Measurements from ENCODE around the gene OARD1. TPM values are rescaled to one million over a fixed set of nuclear protein-coding genes. Genes with fewer than 3 reads are reported as not detected.

OARD1 gene
- total RNA-seq, 1 donor from 2014 or later, result 30.7 TPM

- intact Hi-C loops (cut with micrococcal nuclease), result no loop called here
- no peak for TF ChIP-seq CTCF (IDR thresholded peaks at IDR 0.05)
- CTCF ChIA-PET, result interaction anchor here (1.5 kb wide), 1 partner anchor 35 kb away, joined by 3 read pairs; no protein-coding TSS in a partner anchor
- ATAC-seq (ENCODE audit: low read depth), result no peak
- H3K4me1 Mint-ChIP-seq, result peaks cover 5% of the 10 kb centered on the region
- H3K27me3 Mint-ChIP-seq, result no peaks in the 10 kb centered on the region
- no peak overlapping the region for H3K4me3 Mint-ChIP-seq
- H3K27ac Mint-ChIP-seq, result no peak overlapping the region
- H3K36me3 Mint-ChIP-seq (ENCODE audit: low read depth), result peaks cover 85% of the 10 kb centered on the region
- no peak for DNase-seq
- no peaks in the 10 kb centered on the region for H3K9me3 Mint-ChIP-seq
- POLR2A ChIA-PET, result no interaction called here
Observed at GRCh38 chr6:41063884-41064285, 8.3 kb downstream of the OARD1 start.

- POLR2A ChIA-PET, result no interaction called here
- Mint-ChIP-seq H3K4me1 (peaks cover 5% of the 10 kb centered on the region), H3K36me3 (ENCODE audit: low read depth) (peaks cover 70% of the 10 kb centered on the region), H3K27me3 (no peaks in the 10 kb centered on the region), H3K4me3 (no peak overlapping the region), H3K27ac (no peak overlapping the region), H3K9me3 (no peaks in the 10 kb centered on the region)
- intact Hi-C loops (cut with micrococcal nuclease), result no loop called here
- TF ChIP-seq CTCF (IDR thresholded peaks at IDR 0.05), result no peak
- CTCF ChIA-PET, result no interaction called here
- ATAC-seq (ENCODE audit: low read depth) (no peak), DNase-seq (no peak)
Observed at GRCh38 chr6:41062056-41062455, 10.1 kb downstream of the OARD1 start.

GRCh38 chr6:41061196-41061726 lies 10.9 kb downstream of the OARD1 start:
- no peaks in the 10 kb centered on the region for H3K27me3 Mint-ChIP-seq
- peaks cover 62% of the 10 kb centered on the region for H3K36me3 Mint-ChIP-seq (ENCODE audit: low read depth)
- no peak for TF ChIP-seq CTCF (IDR thresholded peaks at IDR 0.05)
- H3K9me3 Mint-ChIP-seq, result no peaks in the 10 kb centered on the region
- H3K4me3 Mint-ChIP-seq, result no peak overlapping the region
- intact Hi-C loops (cut with micrococcal nuclease), result no loop called here
- ATAC-seq (ENCODE audit: low read depth) (no peak), DNase-seq (no peak)
- CTCF ChIA-PET, result no interaction called here
- no peak overlapping the region for H3K27ac Mint-ChIP-seq
- POLR2A ChIA-PET, result no interaction called here
- H3K4me1 Mint-ChIP-seq, result no peaks in the 10 kb centered on the region

GRCh38 chr6:41059556-41059955 lies 12.6 kb downstream of the OARD1 start:
- Mint-ChIP-seq H3K4me3 (no peak overlapping the region), H3K27me3 (no peaks in the 10 kb centered on the region), H3K9me3 (no peaks in the 10 kb centered on the region), H3K27ac (no peak overlapping the region), H3K4me1 (peaks cover 3% of the 10 kb centered on the region), H3K36me3 (ENCODE audit: low read depth) (peaks cover 55% of the 10 kb centered on the region)
- intact Hi-C loops (cut with micrococcal nuclease), result no loop called here
- ChIA-PET POLR2A (no interaction called here), CTCF (no interaction called here)
- no peak for TF ChIP-seq CTCF (IDR thresholded peaks at IDR 0.05)
- DNase-seq (no peak), ATAC-seq (ENCODE audit: low read depth) (no peak)

- intact Hi-C loops (cut with micrococcal nuclease), result no loop called here
- DNase-seq (no peak), ATAC-seq (ENCODE audit: low read depth) (no peak)
- Mint-ChIP-seq H3K4me1 (peaks cover 3% of the 10 kb centered on the region), H3K27ac (no peak overlapping the region), H3K9me3 (no peaks in the 10 kb centered on the region), H3K27me3 (no peaks in the 10 kb centered on the region), H3K4me3 (no peak overlapping the region), H3K36me3 (ENCODE audit: low read depth) (peaks cover 47% of the 10 kb centered on the region)
- POLR2A ChIA-PET, result interaction anchor here (0.7 kb wide), 1 partner anchor 14 kb away, joined by 3 read pairs; the partner anchor contains the start of gene NFYA
- CTCF ChIA-PET, result no interaction called here
- TF ChIP-seq CTCF (IDR thresholded peaks at IDR 0.05), result no peak
Observed at GRCh38 chr6:41058783-41059181, 13.4 kb downstream of the OARD1 start.

All from activated B cell treated with CpG ODN at 0.5 μM for 24 hours (primary cell).